Putamen (tissue), 1 donor: Measurements from ENCODE around the gene PRPS1.
"Not testable (repeated sequence)": the region's sequence is repeated elsewhere in the genome, so short reads cannot be mapped to it uniquely, and the experiment has no call there.

Experiments used
- DNase-seq: peaks from one replicate; pipeline ENCODE4 v3.0.0-alpha.2; 2016; ENCODE audit warnings: low spot score

The PRPS1 gene

DNA sequence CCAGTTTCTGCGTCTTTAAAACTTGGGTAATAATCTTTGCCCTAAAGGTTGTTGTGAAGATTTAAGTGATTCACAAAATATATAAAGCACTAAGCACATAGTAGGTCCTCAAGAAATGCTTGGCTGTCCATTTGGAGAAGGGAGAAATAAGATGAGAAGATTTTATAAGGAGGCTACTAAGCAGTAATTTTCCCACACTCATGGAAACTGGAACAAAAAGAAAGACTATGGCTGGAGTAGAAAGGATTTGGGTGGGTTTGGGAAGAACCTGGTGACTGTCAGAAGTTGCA, 47.0 kb downstream of the PRPS1 start:
- no peak for DNase-seq

DNA sequence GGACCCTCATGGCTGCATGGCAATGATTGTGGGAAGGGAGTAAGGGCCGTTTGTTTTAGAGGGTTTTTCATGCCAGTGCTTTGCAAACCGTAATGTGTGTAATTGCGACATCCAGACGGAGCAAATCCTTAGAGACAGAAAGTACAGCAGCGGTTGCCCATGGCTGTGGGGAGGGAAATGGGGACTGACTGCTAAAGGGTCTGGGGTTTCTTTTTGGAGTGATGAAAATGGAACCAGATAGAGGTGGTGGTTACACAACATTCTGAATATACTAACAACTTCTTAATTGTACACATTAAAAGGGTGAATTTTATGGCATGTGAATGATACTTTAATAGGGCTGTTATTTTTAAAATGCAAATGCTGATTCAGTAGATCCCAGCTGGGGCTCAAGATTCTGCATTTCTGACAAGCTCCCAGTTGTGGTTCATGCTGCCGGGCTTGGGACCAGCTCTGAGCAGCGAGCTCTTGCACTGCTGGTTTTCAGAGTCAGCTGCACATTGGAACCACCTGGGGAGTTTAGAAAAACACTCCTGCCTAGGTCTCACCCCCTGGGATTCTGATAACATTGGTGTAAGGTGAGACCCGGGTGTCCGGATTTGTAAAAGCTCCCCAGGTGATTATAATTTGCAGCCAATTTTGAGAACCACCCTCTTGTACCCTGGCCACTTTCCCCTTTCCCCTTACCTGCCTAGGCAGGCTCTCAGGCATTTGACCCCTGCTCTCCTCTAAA, 47.7 kb downstream of the PRPS1 start:
- DNase-seq: no peak

DNA sequence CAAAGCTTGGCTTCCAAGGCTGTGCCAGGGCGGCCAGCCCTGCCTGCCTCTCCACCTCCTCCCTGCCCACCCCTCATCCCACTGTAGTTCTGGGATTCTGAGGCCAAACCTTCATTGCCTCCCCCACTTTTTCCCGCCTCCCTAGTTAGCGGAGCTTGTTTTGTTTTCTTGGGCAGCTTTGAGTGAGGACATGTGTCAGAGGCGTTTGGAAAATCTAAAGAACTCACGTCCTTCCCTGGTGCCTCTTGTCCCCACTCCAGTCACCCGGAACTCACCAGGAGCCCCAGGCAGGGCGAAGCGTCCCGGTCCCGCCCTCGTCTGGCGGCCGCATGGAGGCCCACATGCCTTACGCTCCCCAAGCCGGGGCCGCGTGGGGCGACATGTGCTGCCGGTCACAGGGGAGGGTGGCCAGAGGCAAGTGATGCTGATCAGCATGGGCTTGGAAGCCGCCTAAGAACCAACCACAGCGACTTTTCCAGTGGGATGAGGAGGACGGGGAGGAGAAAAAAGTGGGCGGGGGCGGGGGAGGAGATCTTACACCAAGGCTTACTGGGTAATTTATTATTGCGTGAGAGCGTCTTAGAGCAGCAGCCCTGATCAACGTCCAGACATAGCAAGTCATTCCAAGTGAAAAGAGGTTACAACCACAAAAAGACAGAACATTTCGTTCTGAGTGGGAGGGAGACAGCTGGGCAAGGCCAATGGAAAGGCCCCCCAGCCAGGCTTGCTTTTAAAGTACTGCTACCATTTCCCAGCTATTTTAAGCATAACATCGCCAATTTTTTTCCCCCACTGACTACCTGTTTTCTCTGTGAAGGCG, 48.5 kb downstream of the PRPS1 start:
- no peak for DNase-seq

DNA sequence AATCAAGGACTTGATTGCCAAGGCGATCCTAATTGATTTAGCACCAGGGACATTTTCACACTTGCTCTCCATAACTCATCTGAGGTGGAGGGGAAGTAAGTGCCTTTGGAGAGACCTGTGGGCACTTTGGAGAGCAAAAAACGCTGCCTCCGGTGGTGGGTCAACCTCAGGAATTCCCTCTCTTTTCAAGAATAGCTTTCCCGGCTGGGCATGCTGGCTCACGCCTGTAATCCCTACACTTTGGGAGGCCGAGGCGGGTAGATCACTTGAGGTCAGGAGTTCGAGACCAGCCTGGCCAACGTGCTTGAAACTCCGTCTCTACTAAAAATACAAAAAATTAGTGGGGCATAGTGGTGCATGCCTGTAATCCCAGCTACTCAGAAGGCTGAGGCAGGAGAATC, 49.2 kb downstream of the PRPS1 start:
- no peak for DNase-seq

DNA sequence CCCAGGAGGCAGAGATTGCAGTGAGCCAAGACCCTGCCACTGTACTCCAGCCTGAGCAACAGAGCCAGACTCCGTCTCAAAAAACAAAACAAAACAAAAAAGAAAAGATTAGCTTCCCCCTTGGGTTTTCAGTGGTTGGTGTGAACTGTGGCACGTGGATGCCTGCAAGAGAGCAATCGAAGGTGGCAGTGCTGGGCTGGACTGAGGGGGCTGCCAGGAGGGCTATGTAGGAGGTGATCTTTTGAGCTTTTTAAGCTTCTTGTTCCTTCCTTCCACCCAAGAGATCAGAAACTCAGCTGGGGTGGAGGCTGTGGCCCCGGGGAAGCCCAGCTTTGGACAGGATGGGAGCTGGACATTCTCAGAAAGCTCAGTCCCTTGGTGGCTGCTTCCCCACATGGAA, 49.6 kb downstream of the PRPS1 start:
- DNase-seq: no peak

DNA sequence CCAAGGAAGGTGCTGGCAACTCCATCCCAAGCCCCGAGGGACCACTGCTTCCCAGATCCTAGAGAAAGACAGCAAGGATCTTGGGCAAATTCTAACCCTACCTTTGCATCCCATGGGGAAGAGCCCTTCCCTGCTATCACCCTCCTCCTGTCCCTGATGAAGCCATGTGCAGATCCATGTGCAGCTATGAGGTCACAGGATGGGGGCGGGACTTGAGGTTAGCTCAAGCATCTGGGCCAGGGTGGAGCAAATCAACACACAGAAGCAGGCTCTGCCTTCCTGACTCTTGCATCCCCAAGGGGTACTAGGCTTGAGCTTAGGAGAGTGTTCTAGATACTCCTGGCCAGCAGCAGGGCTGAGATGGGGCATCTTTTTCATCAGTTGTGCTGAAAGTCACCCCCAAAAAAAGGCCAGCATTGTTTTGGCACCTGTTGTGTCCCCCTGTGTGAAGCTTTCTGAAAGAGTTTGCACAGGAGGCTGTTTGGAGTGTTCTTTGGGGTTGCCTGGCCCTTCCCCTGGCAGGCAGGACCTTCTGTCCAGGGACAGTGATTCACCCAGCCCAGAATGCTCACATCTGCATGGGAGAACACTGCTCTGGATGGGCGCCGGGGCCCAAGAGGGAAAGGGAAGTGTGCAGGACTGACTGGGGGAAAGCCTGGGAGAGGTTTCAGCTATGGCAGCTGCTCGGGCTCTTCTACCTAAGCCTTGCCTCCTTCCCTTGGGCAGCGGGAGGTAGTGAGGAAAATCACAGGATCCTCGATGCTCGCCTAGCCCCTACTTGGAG, 50.8 kb downstream of the PRPS1 start:
- DNase-seq: no peak

DNA sequence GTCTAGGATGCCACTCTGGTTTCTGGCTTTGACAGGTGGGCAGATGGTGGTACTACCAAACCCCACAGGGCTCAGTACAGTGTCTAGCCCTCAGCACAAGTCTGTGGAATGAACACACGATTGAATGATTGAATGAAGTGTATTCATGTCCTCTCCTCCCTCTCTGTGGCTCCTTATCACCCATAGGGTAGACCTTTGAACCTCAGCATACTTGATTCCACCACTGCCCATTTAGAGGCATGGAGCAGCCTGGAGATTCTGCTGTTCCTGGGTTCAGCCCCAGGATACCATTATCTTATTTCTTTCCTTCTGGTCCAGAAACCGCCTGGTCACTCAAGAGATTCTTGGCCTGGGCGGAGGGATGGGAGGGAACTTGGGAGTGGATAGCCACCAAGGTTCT, 53.9 kb downstream of the PRPS1 start:
- DNase-seq: no peak

DNA sequence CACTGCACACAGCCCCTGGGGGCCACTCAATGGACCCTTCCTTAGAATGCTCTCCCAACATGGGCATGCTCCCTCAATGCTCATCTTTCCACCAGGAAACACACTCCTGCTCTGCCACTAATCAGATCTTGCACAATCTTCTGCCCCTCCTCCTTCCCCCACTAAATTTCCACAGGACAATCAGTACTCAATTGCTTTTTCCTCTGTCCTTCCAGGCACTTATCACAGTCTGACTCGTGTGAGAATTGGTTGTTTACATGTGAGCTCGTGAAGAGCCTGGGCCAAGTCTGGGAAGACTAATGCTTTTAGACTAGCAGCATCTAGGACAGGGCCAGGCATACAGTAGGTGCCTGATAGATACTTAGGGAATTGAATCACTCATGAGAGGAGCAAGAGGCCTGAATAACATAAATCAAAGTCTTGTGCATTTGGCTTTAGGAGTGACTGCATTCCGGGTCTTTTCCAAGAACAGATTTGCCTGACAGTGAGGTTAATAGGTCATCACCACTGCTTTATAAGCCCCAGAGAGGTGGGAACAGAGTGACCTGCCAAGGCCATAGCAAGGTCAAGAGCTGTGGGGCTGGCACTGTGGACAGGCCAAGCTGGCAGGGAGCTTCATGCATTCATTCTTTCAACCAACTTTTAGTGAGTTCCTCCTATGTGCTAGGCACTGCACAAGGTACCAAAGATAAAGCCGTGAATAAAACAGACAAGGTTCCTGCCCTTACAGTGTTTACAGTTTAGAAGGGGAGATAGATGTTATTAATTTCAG, 55.0 kb downstream of the PRPS1 start:
- DNase-seq: no peak

DNA sequence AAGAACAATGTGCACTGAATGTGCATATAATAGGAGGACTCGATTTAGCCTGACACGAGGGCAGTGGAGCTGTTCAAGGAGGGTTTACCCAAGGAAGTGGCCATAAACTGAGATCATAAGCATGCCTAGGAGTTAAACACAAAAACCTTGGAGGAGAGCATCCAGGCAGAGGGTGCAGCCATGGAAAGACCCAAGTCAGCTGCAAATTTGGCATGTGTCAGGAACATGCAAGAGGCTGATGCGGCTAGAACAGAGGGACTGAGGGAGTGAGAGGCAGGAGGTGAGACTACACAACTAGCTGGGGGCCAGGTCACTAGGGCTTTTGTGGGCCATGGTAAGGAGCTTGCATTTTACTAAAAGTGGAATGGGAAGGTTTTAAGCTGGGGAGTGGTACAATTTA, 55.6 kb downstream of the PRPS1 start:
- DNase-seq: no peak

DNA sequence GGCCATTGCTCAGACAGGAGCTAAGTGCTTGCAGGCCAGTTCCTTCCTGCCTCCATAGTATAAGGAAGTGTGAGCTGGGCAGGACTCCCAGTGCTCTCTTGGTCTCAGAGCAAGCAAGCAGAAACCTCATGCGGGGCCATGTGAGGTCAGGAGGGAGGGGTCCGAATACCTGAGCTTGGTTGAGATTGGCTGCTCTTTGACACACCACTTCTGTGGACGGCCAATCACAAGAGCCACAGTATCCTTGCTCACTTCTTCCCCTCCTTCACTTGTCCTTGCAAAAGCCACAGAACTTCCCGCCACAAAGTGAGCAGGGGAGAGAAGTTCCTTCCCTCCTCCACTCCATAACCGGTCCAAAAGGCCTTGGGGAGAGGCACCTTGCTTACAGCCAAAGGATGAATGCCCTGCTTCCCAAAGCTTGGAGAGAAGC, 56.7 kb downstream of the PRPS1 start:
- DNase-seq: no peak

DNA sequence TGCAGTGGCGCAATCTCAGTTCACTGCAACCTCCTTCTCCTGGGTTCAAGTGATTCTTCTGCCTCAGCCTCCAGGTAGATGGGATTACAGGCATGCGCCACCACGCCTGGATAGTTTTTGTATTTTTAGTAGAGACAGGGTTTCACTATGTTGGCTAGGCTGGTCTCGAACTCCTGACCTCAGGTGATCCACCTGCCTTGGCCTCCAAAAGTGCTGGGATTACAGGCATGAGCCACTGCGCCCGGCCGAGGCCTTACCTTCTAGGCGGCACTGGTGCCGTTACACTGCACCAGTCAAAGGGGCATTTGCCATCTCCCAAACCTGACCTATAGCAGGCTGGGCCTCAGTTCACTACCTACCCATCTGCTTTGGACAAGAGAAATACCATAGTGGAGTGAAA, 57.3 kb downstream of the PRPS1 start:
- not testable (repeated sequence) for DNase-seq

DNA sequence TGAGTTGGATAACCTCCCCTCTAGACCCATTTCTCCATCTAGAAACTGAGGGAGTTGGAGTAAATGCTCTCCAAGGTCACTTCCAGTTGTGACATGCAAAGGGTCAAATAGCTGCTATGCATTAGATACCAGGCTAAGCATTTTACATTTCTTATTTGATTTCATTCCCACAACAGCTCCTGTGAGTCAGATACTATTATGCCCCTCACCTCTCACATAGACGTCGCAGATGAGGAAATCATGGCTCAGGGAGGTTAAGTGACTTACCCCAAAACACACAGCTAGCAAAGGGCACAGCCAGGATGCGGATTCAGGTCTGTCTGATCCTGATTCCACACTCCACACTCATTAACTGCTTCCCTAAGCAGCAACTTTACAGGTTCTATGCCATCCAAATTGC, 57.7 kb downstream of the PRPS1 start:
- DNase-seq: no peak

DNA sequence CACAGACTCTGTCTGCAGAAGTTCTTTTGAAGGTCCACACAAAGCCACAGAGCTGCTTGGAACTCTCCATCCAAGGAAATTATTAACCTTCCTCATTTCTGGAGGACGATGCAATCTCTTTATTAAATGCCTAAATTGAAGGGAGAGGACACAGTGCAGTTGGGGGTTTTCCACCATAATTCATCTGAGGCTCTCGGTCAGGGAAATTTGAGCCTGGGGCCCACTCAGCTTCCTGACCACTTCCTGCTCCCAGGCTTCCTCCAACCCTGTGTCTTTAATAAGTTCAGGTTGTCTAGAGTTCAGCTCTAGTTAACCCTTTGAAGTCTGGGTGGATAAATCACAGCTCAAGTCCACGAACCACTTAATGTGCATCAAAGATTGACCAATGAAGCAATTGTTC, 58.5 kb downstream of the PRPS1 start:
- no peak for DNase-seq

DNA sequence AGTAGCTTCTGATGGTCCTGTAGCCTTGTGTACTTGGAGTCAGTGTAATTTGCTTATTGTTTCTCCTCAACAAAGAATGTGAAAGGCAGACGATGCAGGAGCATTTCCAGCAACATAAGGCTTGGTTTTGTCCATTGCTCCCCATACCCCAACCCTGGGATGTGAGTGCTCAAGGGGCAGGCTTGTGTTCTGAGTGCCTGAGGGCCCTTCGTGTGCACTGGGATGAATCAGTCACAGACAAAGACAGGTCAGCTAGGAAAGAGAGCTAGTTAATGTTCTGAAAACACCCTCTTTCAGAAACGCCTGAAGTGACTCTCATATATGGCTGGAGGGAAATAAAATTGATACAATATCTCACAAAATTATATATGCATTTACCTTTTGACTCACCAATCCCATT, 59.1 kb downstream of the PRPS1 start:
- DNase-seq: no peak

DNA sequence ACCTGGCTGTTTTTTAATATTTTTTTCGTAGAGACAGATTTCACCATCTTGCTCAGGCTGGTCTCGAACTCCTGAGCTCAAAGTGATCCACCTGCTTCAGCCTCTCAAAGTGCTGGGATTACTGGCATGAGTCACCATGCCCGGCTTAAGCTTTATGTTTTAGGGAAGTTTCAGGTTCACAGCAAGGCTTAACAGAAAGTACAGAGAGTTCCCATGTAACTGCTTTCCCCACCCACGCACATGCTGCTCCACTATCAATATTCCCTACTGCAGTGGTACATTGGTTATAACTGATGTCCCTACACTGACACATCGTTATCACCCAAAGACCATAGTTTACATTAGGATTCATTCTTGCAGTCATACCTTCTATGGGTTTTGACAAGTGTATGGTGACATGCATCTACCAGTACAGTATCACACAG, 62.7 kb downstream of the PRPS1 start:
- no peak for DNase-seq

DNA sequence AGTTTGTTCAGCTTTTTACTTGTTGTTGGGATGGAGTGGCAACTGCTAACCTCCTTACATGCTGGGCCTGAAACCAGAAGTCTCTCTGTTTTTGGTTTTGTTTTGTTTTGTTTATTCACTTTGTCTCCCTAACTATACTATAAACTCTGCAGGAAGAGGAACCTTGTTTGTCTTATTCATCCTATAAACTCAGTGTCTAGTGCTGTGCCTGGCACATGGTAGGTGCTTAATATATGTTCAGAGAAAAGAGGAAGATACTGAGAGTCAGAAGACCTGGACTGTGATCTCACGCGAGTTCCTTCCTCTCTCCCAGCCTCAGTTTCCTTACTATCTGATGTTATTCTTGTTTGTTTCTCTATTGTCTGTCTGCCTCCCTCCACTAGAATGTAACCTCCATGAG, 71.3 kb downstream of the PRPS1 start:
- no peak for DNase-seq

DNA sequence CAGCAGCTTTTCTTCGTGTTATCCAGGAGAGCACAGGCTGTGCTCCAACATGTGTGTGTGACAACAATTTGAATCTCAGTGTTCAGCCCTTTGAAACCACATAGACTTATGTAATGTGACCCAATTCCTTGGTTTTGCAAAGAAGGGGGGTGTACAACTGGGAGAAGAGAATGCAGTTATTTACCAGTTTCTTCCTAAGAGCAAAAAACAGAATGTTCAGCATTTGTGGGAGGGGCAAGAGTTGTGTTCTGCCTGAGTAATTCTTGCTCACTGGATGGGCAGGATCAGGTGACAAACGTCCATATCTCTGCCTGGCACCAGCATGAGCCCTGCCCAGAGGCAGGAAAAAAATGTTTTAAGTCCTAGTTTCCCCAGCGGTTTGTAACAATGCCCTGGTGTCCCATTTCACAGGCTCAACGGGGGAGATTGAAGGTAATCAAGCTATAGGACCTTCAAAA, 72.0 kb downstream of the PRPS1 start:
- no peak for DNase-seq
